Measurements from ENCODE around the gene LYZL1.

GRCh38 chr10:29248158-29248557 is 40.7 kb upstream of the LYZL1 start:
- TF ChIP-seq CTCF (IDR thresholded peaks at IDR 0.05) (no peak), POLR2A (IDR thresholded peaks at IDR 0.05) (no peak)

Measured in uterus (tissue), 2 donors.